DOHH2 (cell line): Measurements from ENCODE around the gene VWDE.

Source experiments
- H3F3A ChIP-seq: fragments of 200-600 bp; sonication (generic), shearing (Covaris generic); 2 replicates; pipeline ENCODE4 v1.6.0; 2016; ENCODE audit warnings: antibody characterized with exemption, mild to moderate bottlenecking; ENCODE audit not compliant: control insufficient read depth, insufficient read depth
- H3K27ac ChIP-seq: fragments of 200-600 bp; sonication (generic); 2 replicates; pipeline ENCODE4 v1.5.1; 2014; ENCODE audit warnings: low read depth, mild to moderate bottlenecking, low read length, moderate library complexity
- H3K27me3 ChIP-seq: fragments of 200-600 bp; sonication (generic); 2 replicates; pipeline ENCODE4 v1.6.1; 2014; ENCODE audit warnings: mild to moderate bottlenecking, low read length, mixed read lengths; ENCODE audit not compliant: control insufficient read depth
- H3K36me3 ChIP-seq: fragments of 200-600 bp; sonication (generic); 2 replicates; pipeline ENCODE4 v1.6.1; 2014; ENCODE audit warnings: mild to moderate bottlenecking, low read length, moderate library complexity, mixed read lengths; ENCODE audit not compliant: control insufficient read depth
- H3K4me1 ChIP-seq: fragments of 200-600 bp; sonication (generic); 2 replicates; pipeline ENCODE4 v1.6.1; 2014; ENCODE audit warnings: mild to moderate bottlenecking, low read length, mixed read lengths; ENCODE audit not compliant: control insufficient read depth
- H3K4me2 ChIP-seq: fragments of 200-600 bp; sonication (generic); 2 replicates; pipeline ENCODE4 v1.6.0; 2014; ENCODE audit warnings: mild to moderate bottlenecking, low read length, moderate library complexity
- H3K4me3 ChIP-seq: fragments of 200-600 bp; sonication (generic); 2 replicates; pipeline ENCODE4 v1.5.1; 2014; ENCODE audit warnings: mild to moderate bottlenecking, low read length, mixed read lengths
- H3K79me2 ChIP-seq: fragments of 200-600 bp; sonication (generic); 2 replicates; pipeline ENCODE4 v1.6.1; 2014; ENCODE audit warnings: mild to moderate bottlenecking, low read length, mixed read lengths; ENCODE audit not compliant: control insufficient read depth
- H3K9me2 ChIP-seq: fragments of 200-600 bp; sonication (generic); replicated peaks from 2 replicates; pipeline ENCODE4 v1.6.1; 2014; ENCODE audit warnings: mild to moderate bottlenecking, low read length, mixed read lengths; ENCODE audit not compliant: control insufficient read depth
- H3K9me3 ChIP-seq: fragments of 200-600 bp; sonication (generic); 2 replicates; pipeline ENCODE4 v1.6.1; 2014; ENCODE audit warnings: antibody characterized with exemption, low read length, mixed read lengths; ENCODE audit not compliant: control insufficient read depth, insufficient read depth
- H4K20me1 ChIP-seq: fragments of 200-600 bp; sonication (generic); 2 replicates; pipeline ENCODE4 v1.6.0; 2014; ENCODE audit warnings: low read depth, mild to moderate bottlenecking, antibody characterized with exemption, low read length, moderate library complexity; ENCODE audit not compliant: control insufficient read depth, insufficient read depth
- CTCF ChIP-seq: fragments of 200-600 bp; sonication (generic); IDR thresholded peaks from one replicate; pipeline ENCODE4 v1.5.1; 2014; ENCODE audit warnings: antibody characterized with exemption, mild to moderate bottlenecking, low read depth, low read length; ENCODE audit not compliant: poor library complexity, severe bottlenecking
- EZH2phosphoT487 ChIP-seq: fragments of 200-600 bp; sonication (generic); IDR thresholded peaks from 2 replicates; pipeline ENCODE4 v1.6.1; 2017; ENCODE audit warnings: borderline replicate concordance, mild to moderate bottlenecking, antibody characterized with exemption, low read length, moderate library complexity, mixed read lengths

VWDE gene

GRCh38 chr7:12303495-12303894 is 100.2 kb downstream of the VWDE start:
- H3K9me3 ChIP-seq: no peaks in the 10 kb centered on the region
- no peak overlapping the region for H3K4me3 ChIP-seq
- no peaks in the 10 kb centered on the region for H3K36me3 ChIP-seq
- H4K20me1 ChIP-seq: no peaks in the 10 kb centered on the region
- no peaks in the 10 kb centered on the region for H3K79me2 ChIP-seq
- no peaks in the 10 kb centered on the region for H3K9me2 ChIP-seq
- no peaks in the 10 kb centered on the region for H3K27me3 ChIP-seq
- no peaks in the 10 kb centered on the region for H3F3A ChIP-seq
- H3K4me1 ChIP-seq: no peaks in the 10 kb centered on the region
- no peak overlapping the region for H3K27ac ChIP-seq
- no peak for TF ChIP-seq CTCF
- no peak for TF ChIP-seq EZH2phosphoT487
- H3K4me2 ChIP-seq: no peak overlapping the region

DNA sequence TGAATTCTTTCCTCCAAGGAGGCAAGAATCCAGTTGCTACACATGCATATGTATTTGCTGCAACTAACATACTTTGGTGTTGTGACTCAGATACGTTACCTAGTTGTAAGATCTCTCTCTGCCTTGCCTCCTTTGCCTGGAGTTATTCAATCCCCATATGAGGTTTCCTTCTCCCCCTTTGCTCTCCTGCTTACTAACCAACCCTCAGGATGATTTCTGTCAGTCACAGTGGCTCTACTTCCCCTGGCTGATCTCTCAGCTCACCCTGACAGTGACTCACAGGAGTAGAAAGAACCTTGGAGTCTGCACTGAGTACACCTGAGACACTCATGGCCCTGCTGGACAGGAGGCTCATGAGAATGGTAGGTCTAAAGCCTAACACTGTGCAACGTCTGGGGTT is 100.6 kb downstream of the VWDE start:
- H3K79me2 ChIP-seq: no peaks in the 10 kb centered on the region
- H3K9me3 ChIP-seq: no peaks in the 10 kb centered on the region
- no peaks in the 10 kb centered on the region for H3F3A ChIP-seq
- no peaks in the 10 kb centered on the region for H3K36me3 ChIP-seq
- no peak for TF ChIP-seq EZH2phosphoT487
- no peak for TF ChIP-seq CTCF
- no peaks in the 10 kb centered on the region for H3K27me3 ChIP-seq
- H3K4me2 ChIP-seq: no peak overlapping the region
- no peaks in the 10 kb centered on the region for H4K20me1 ChIP-seq
- no peak overlapping the region for H3K4me3 ChIP-seq
- H3K27ac ChIP-seq: no peak overlapping the region
- no peaks in the 10 kb centered on the region for H3K4me1 ChIP-seq
- no peaks in the 10 kb centered on the region for H3K9me2 ChIP-seq

DNA sequence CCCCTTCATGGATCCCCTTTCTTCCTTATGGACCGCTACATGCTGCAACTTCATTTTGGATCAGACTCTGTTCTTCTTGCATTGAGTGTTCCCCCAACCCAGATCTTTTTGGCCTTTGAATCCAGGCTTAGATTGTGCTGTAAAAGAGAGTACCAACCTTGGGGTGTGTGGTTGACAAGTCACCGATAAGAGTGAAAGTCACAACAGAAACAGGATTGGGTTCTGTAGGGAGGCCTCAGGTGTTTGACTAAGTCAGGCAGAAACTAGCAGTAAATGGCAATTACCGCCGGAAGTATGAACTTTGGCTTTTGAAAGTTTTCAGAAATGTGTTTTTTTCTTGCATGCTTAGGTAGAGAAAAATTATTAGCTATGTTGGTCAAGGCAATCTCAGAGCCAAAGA is 103.2 kb downstream of the VWDE start:
- Histone ChIP-seq H4K20me1 (no peaks in the 10 kb centered on the region), H3K9me2 (no peaks in the 10 kb centered on the region), H3K79me2 (no peaks in the 10 kb centered on the region), H3K27ac (no peak overlapping the region), H3K9me3 (no peaks in the 10 kb centered on the region), H3F3A (no peaks in the 10 kb centered on the region), H3K4me3 (no peak overlapping the region), H3K4me1 (no peaks in the 10 kb centered on the region), H3K27me3 (no peaks in the 10 kb centered on the region), H3K4me2 (no peak overlapping the region), H3K36me3 (no peaks in the 10 kb centered on the region)
- TF ChIP-seq CTCF (no peak), EZH2phosphoT487 (no peak)

DNA sequence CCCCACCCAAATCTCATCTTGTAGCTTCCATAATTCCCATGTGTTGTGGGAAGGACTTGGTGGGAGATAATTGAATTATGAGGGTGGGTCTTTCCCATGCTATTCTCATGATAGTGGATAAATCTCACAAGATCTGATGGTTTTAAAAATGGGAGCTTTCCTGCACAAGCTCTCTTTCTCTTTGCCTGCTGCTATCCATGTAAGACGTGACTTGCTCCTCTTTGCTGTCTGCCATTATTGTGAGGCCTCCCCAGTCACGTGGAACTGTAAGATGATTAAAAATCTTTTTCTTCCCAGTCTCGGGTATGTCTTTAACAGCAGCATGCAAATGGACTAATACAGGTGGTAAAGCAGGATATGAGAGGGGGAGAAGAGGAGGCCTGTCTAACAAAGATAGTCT is 104.3 kb downstream of the VWDE start:
- Histone ChIP-seq H3K9me3 (no peaks in the 10 kb centered on the region), H3K27ac (no peak overlapping the region), H3F3A (no peaks in the 10 kb centered on the region), H3K4me3 (no peak overlapping the region), H3K9me2 (no peaks in the 10 kb centered on the region), H4K20me1 (no peaks in the 10 kb centered on the region), H3K4me1 (0 out of 2 replicates have a peak, but pooled peaks cover 5% of the 10 kb centered on the region), H3K4me2 (no peak overlapping the region), H3K79me2 (no peaks in the 10 kb centered on the region), H3K36me3 (no peaks in the 10 kb centered on the region), H3K27me3 (no peaks in the 10 kb centered on the region)
- TF ChIP-seq EZH2phosphoT487 (no peak), CTCF (no peak)
